GF-D8 (cell line): Measurements from ENCODE around the gene DTD2.
"Not testable (repeated sequence)": the region's sequence is repeated elsewhere in the genome, so short reads cannot be mapped to it uniquely, and the experiment has no call there.

Experiments used
- DNase-seq: peaks from one replicate; lab custom pipeline; 2025; lab: John Stamatoyannopoulos, UW

Gene DTD2

GRCh38 chr14:31441273-31442111, 15.8 kb downstream of the DTD2 start:
- DNase-seq: no peak

- no peak for DNase-seq
These were observed 17.0 kb downstream of the DTD2 start for GRCh38 chr14:31440280-31440679.

GRCh38 chr14:31439561-31439960, 17.7 kb downstream of the DTD2 start:
- DNase-seq: no peak

GRCh38 chr14:31437045-31437691, 20.1 kb downstream of the DTD2 start:
- DNase-seq: not testable (repeated sequence)

- DNase-seq: no peak
These were observed 22.0 kb downstream of the DTD2 start for GRCh38 chr14:31435276-31435675.

GRCh38 chr14:31430634-31431264, 26.6 kb downstream of the DTD2 start:
- no peak for DNase-seq

- no peak for DNase-seq
These were observed 27.5 kb downstream of the DTD2 start for GRCh38 chr14:31429791-31430190.

GRCh38 chr14:31428011-31428410, 29.3 kb downstream of the DTD2 start:
- no peak for DNase-seq

GRCh38 chr14:31426663-31427062, 30.6 kb downstream of the DTD2 start:
- DNase-seq: no peak

GRCh38 chr14:31425905-31426304, 31.4 kb downstream of the DTD2 start:
- no peak for DNase-seq

GRCh38 chr14:31421200-31421599, 36.1 kb downstream of the DTD2 start:
- no peak for DNase-seq

- DNase-seq: peak; percentile 89
These were observed 36.8 kb downstream of the DTD2 start, which contains the start of gene HEATR5A for GRCh38 chr14:31420319-31421111. TSS of gene HEATR5A (minus strand) at chr14:31420550. CDS start at chr14:31402975, 17,575 bp downstream.

- no peak for DNase-seq
These were observed 37.4 kb downstream of the DTD2 start for GRCh38 chr14:31419967-31420318.

GRCh38 chr14:31419179-31419966, 37.9 kb downstream of the DTD2 start:
- no peak for DNase-seq

- DNase-seq: no peak
These were observed 38.9 kb downstream of the DTD2 start for GRCh38 chr14:31418440-31418839.

- no peak for DNase-seq
These were observed 43.0 kb downstream of the DTD2 start for GRCh38 chr14:31414190-31414833.

- no peak for DNase-seq
These were observed 46.0 kb downstream of the DTD2 start for GRCh38 chr14:31411218-31411727.

GRCh38 chr14:31410048-31410650, 47.2 kb downstream of the DTD2 start:
- DNase-seq: peak; percentile 78

GRCh38 chr14:31408421-31408820, 48.9 kb downstream of the DTD2 start:
- no peak for DNase-seq

GRCh38 chr14:31405599-31406232, 51.6 kb downstream of the DTD2 start:
- no peak for DNase-seq
